ENCODE measurements around the gene CAPZB. TPM values are rescaled to one million over a fixed set of nuclear protein-coding genes. Genes with fewer than 3 reads are reported as not detected.

CAPZB gene
- total and polyA plus RNA-seq, 2 donors (not counting 3 experiments of a cell fraction or from before 2014, with no cell fraction given) = 196 to 347 TPM

- H3K27ac ChIP-seq (ENCODE audit: insufficient read depth, low read depth, low read length) = no peak overlapping the region
- H3K4me3 ChIP-seq (replicated peaks in 1 of 3; ENCODE audit: insufficient read depth in 1 of 3, low read depth in 1 of 3, low read length in 3 of 3) = no peak overlapping the region
- ChIA-PET POLR2A (no interaction called here), CTCF (interaction anchor here (1.2 to 1.8 kb wide), 4 partner anchors 10 to 322 kb away, joined by 3 to 6 read pairs (median 4); partner anchors contain the start of genes EMC1 and MRTO4)
- BruUV-seq (replicated peaks) = TSS peak; percentile 70
- peaks cover 4% of the 10 kb centered on the region for H3K4me1 ChIP-seq (ENCODE audit: control insufficient read depth, extremely low read depth, insufficient read depth, low read length)
- peaks cover 3 to 32% of the 10 kb centered on the region in 2 experiments for H3K36me3 ChIP-seq (ENCODE audit: control insufficient read depth in 2 of 2, extremely low read depth in 1 of 2, insufficient read depth in 2 of 2, low read length in 2 of 2)
- no peak for DNase-seq (ENCODE audit: low read depth, low spot score)
- no peak overlapping the region for H3K9ac ChIP-seq (replicated peaks; ENCODE audit: extremely low read depth, insufficient read depth, low read length)
- H3K9me3 ChIP-seq (replicated peaks; ENCODE audit: control insufficient read depth, insufficient read depth, low read length) = no peaks in the 10 kb centered on the region
- H3K27me3 ChIP-seq (ENCODE audit: control insufficient read depth in 2 of 2, insufficient read depth in 2 of 2, low read length in 2 of 2) = no peaks in the 10 kb centered on the region
- no peak for TF ChIP-seq GATA2 (IDR thresholded peaks at IDR 0.05; ENCODE audit: insufficient read depth, insufficient read length, low read depth, low read length)
- TF ChIP-seq MAX (IDR thresholded peaks at IDR 0.05; ENCODE audit: insufficient read depth, insufficient read length) = no peak
- TF ChIP-seq EZH2 (IDR thresholded peaks at IDR 0.05; ENCODE audit: borderline replicate concordance, low read depth, low read length, severe bottlenecking) = no peak
- TF ChIP-seq CTCF (IDR thresholded peaks at IDR 0.05; ENCODE audit: extremely low read depth in 1 of 2, insufficient read depth in 1 of 2, low read depth in 1 of 2, low read length in 2 of 2) = no peak
- TF ChIP-seq FOS (IDR thresholded peaks at IDR 0.05; ENCODE audit: borderline replicate concordance, insufficient read depth, low read length) = no peak
- no peak for TF ChIP-seq JUN (IDR thresholded peaks at IDR 0.05; ENCODE audit: borderline replicate concordance, insufficient read depth, insufficient read length, low read depth)
- TF ChIP-seq POLR2A (IDR thresholded peaks at IDR 0.05; ENCODE audit: low read depth, low read length) = no peak
- TF ChIP-seq MYC (IDR thresholded peaks at IDR 0.05; ENCODE audit: low read depth, low read length) = no peak
- TF ChIP-seq POLR2AphosphoS5 (IDR thresholded peaks at IDR 0.05; ENCODE audit: insufficient read depth, low read depth, low read length) = no peak
- H4K20me1 ChIP-seq (replicated peaks; ENCODE audit: control insufficient read depth, extremely low read depth, insufficient read depth, low read length) = no peaks in the 10 kb centered on the region
- intact Hi-C loops (cut with micrococcal nuclease) (no loop called here), dilution Hi-C loops (cut with MboI; ENCODE audit: extremely low pct_ligation_motif_present, low sequenced_read_pairs) (no loop called here)
- no peaks in the 10 kb centered on the region for H3K9me1 ChIP-seq (replicated peaks; ENCODE audit: control insufficient read depth, extremely low read depth, insufficient read depth, low read length)
- H2AFZ ChIP-seq (ENCODE audit: low read depth, low read length) = no peak overlapping the region
- H3K79me2 ChIP-seq (ENCODE audit: control insufficient read depth, insufficient read depth, low read length) = no peaks in the 10 kb centered on the region
- no peak overlapping the region for H3K4me2 ChIP-seq (ENCODE audit: insufficient read depth, low read length)
- FAIRE-seq = no peak
Measured at GRCh38 chr1:19339214-19339861, 146.0 kb downstream of the CAPZB start.
